Measurements from ENCODE around the gene COA5. TPM values are rescaled to one million over a fixed set of nuclear protein-coding genes. Genes with fewer than 3 reads are reported as not detected.

COA5 gene, protein sequence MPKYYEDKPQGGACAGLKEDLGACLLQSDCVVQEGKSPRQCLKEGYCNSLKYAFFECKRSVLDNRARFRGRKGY
- total RNA-seq (10 to 100 TPM; 26.7 to 29.2 TPM), polyA plus RNA-seq (31.2 TPM)

- POLR2A ChIA-PET, result interaction anchor here (0.8 to 1.3 kb wide), 4 partner anchors 10 to 546 kb away, joined by 3 to 12 read pairs (median 3); partner anchors contain the start of genes LIPT1 and TSGA10
- DNase-seq, result peak; percentile 83 to 91 (median 90)
- Histone ChIP-seq H3K27me3 (ENCODE audit: insufficient read depth, low read length, poor library complexity, severe bottlenecking) (no peaks in the 10 kb centered on the region), H3K27ac (ENCODE audit: low read depth, low read length) (peak within 1 kb of the TSS; percentile 94), H3K4me3 (ENCODE audit: low read length) (peak within 1 kb of the TSS; percentile 93), H3K36me3 (ENCODE audit: insufficient read depth, low read length) (peaks cover 6% of the 10 kb centered on the region), H3K9me3 (ENCODE audit: low read length) (no peaks in the 10 kb centered on the region), H3K4me1 (ENCODE audit: insufficient read depth, low read length) (peaks cover 46% of the 10 kb centered on the region)
- Mint-ChIP-seq H3K27ac (peak within 1 kb of the TSS; percentile 89 to 98 (median 94)), H3K4me3 (peak within 1 kb of the TSS; percentile 87 to 97 (median 91)), H3K4me1 (peaks cover 66 to 77% (median 72%) of the 10 kb centered on the region in 3 donors), H3K27me3 (no peaks in the 10 kb centered on the region), H3K36me3 (peaks cover 0 to 55% (median 8%) of the 10 kb centered on the region in 3 donors), H3K9me3 (no peaks in the 10 kb centered on the region)
- CTCF ChIA-PET, result interaction anchor here (0.6 to 0.9 kb wide), 3 partner anchors 15 to 123 kb away, joined by 3 read pairs; partner anchors contain the start of gene MGAT4A
Observed at GRCh38 chr2:98608116-98608961, at the start of gene COA5, which contains the start of gene UNC50. TSS of gene COA5 (minus strand) at chr2:98608512. CDS start at chr2:98608405, 107 bp downstream. TSS of gene UNC50 (plus strand) at chr2:98608589. CDS start at chr2:98609760, 1,171 bp downstream.

DNA sequence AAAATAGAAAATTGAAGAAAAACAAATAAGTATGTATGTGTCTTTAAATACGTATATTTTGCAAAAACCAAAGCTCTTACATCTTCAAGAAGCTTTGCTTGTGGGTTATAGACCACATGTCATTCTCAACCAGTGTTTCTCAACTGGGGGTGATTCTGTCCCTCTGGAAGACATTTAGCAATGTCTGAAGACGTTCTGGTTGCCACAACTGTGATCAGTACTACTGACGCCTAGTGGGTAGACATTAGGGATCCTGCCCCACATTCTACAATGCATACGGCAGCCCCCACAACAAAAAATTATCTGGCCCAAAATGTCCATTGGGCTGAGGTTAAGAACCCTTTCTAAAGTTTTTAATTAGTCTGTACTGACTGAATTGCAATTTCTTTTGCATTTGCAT, 48.5 kb upstream of the COA5 start:
- POLR2A ChIA-PET, result interaction anchor here (0.7 to 1.7 kb wide), 3 partner anchors 10 to 74 kb away, joined by 3 to 7 read pairs (median 4); partner anchors contain the start of gene MGAT4A
- no peaks in the 10 kb centered on the region for H3K36me3 ChIP-seq (ENCODE audit: insufficient read depth, low read length)
- Mint-ChIP-seq H3K4me1 (peaks cover 79 to 99% (median 96%) of the 10 kb centered on the region in 3 donors), H3K36me3 (peaks cover 24 to 76% (median 28%) of the 10 kb centered on the region in 3 donors), H3K27ac (peak overlapping the region; percentile 88 to 98 (median 97)), H3K9me3 (peaks cover 0 to 5% (median 0%) of the 10 kb centered on the region in 5 donors), H3K27me3 (no peaks in the 10 kb centered on the region), H3K4me3 (peak overlapping the region; percentile 41 to 83 (median 76))
- no peaks in the 10 kb centered on the region for H3K27me3 ChIP-seq (ENCODE audit: insufficient read depth, low read length, poor library complexity, severe bottlenecking)
- peak in 4 of 5 donors; percentile 29 to 87 (median 67) for DNase-seq
- H3K9me3 ChIP-seq (ENCODE audit: low read length), result no peaks in the 10 kb centered on the region
- H3K4me3 ChIP-seq (ENCODE audit: low read length), result peak overlapping the region; percentile 19
- no peak overlapping the region for H3K27ac ChIP-seq (ENCODE audit: low read depth, low read length)
- H3K4me1 ChIP-seq (ENCODE audit: insufficient read depth, low read length), result peaks cover 95% of the 10 kb centered on the region
- CTCF ChIA-PET, result interaction anchor here (0.7 to 1.9 kb wide), 7 partner anchors 23 to 165 kb away, joined by 3 to 7 read pairs (median 4); partner anchors contain the start of gene MGAT4A

DNA sequence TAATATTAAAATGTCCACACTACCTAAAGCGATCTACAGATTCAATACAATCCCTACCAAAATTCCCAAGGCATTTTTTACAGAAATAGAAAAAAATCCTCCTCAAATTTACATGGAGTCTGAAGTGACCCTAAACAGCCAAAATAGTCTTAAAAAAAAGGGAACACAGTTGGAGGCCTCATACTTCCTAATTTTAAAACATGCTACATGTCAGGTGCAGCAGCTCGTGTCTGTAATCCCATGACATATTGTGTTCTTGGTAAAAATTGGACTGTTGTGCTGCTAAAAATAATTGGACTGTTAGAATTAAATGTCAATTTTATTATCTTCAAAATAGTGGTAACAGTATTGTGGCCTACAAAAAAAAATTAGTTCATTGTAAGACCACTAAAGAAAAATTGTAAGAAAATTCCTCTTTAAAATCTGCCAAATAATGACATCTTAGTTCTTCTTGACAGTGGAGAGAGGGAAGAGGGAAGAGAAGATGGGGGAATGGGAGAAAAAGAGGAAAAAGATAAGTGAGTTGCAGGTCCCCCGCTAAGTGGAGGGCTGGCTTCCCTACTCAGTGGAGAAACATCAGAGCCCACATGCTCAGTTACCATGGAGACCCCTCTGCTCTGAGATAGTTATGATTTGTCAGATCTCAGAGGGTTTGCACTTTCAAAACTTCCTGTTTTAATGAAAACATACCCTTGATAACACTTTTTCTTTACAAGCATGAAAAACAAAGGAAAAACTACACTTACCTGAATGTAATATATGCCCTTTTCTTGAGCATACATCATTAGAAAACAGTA, 46.6 kb upstream of the COA5 start:
- Histone ChIP-seq H3K27me3 (ENCODE audit: insufficient read depth, low read length, poor library complexity, severe bottlenecking) (no peaks in the 10 kb centered on the region), H3K4me1 (ENCODE audit: insufficient read depth, low read length) (peaks cover 85% of the 10 kb centered on the region), H3K27ac (ENCODE audit: low read depth, low read length) (peak overlapping the region; percentile 41), H3K9me3 (ENCODE audit: low read length) (no peaks in the 10 kb centered on the region), H3K36me3 (ENCODE audit: insufficient read depth, low read length) (no peaks in the 10 kb centered on the region), H3K4me3 (ENCODE audit: low read length) (peak overlapping the region; percentile 10)
- Mint-ChIP-seq H3K27ac (peak overlapping the region; percentile 88 to 97 (median 96)), H3K27me3 (no peaks in the 10 kb centered on the region), H3K4me3 (peak overlapping the region; percentile 16 to 77 (median 52)), H3K36me3 (peaks cover 23 to 78% (median 30%) of the 10 kb centered on the region in 3 donors), H3K9me3 (peaks cover 5 to 10% (median 6%) of the 10 kb centered on the region in 5 donors), H3K4me1 (peaks cover 78 to 99% (median 96%) of the 10 kb centered on the region in 3 donors)
- ChIA-PET CTCF (no interaction called here), POLR2A (no interaction called here)
- peak in 3 of 5 donors; percentile 59 to 86 (median 68) for DNase-seq

DNA sequence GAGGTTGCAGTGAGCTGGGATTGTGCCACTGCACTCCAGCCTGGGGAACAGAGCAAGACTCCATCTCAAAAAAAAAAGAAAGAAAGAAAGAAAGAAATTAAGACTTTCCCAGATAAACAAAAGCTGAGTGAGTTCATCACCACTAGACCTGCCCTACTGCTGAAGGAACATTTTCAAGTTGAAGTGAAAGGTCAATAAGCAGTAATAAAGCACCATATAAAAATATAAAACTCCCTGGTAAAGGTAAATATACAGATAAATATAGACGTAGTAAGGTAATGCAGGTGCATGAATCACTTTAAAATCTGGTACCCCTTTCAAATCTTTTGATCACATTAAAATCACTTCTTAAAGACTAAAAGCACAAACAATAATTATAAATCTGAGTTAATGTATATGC, 42.7 kb upstream of the COA5 start:
- no peak overlapping the region for H3K4me3 ChIP-seq (ENCODE audit: low read length)
- H3K36me3 ChIP-seq (ENCODE audit: insufficient read depth, low read length), result peaks cover 19% of the 10 kb centered on the region
- Mint-ChIP-seq H3K36me3 (peaks cover 26 to 91% (median 29%) of the 10 kb centered on the region in 3 donors), H3K9me3 (peaks cover 9 to 15% (median 10%) of the 10 kb centered on the region in 5 donors), H3K4me3 (peak overlapping the region in 5 of 7 donors; percentile 16 to 68 (median 55)), H3K27me3 (no peaks in the 10 kb centered on the region), H3K27ac (peak overlapping the region; percentile 20 to 98 (median 92)), H3K4me1 (peaks cover 63 to 93% (median 73%) of the 10 kb centered on the region in 3 donors)
- H3K9me3 ChIP-seq (ENCODE audit: low read length), result no peaks in the 10 kb centered on the region
- ChIA-PET CTCF (no interaction called here), POLR2A (no interaction called here)
- H3K4me1 ChIP-seq (ENCODE audit: insufficient read depth, low read length), result peaks cover 60% of the 10 kb centered on the region
- no peak for DNase-seq
- H3K27ac ChIP-seq (ENCODE audit: low read depth, low read length), result no peak overlapping the region
- no peaks in the 10 kb centered on the region for H3K27me3 ChIP-seq (ENCODE audit: insufficient read depth, low read length, poor library complexity, severe bottlenecking)

GRCh38 chr2:98649992-98650375, 41.7 kb upstream of the COA5 start:
- H3K4me3 ChIP-seq (ENCODE audit: low read length), result no peak overlapping the region

DNA sequence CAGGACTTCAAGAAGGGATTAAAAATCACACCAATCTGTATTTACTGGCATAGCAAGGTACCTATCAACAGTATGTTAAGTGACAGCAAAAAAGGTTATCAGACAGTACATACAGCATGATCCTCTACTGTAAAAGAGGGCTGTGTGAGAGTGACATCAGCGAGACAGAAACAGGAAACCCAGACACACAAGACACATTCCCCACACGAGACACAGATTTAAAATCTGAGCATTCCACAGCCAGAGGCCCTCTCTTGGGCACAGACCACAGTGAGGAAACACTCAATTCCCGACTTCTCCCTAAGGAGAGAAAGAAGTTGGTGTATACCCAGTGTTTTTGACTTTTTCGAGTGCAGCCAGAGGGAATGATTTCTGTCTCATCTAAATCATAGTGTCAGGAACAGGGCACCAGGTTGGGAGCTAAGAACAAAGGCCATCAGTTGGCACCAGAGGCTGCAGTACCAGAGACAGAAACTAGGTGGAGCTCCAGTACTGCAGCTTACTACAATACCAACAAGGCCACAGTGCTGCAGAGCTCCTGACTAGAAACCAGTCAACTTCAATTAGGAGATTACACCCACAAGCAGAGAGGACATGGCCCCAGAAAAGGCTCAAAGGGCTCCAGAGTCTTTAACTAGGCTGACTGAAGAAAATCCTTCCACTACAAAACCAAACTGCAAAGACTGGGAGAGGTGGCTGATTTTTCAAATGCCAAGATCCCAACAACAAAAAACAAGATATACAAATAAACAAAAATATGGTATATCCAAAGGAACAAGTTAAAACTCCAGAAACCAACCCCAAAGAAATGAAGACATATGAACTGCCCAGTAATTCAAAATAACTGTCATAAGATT, 41.1 kb upstream of the COA5 start:
- Histone ChIP-seq H3K9me3 (ENCODE audit: low read length) (no peaks in the 10 kb centered on the region), H3K27ac (ENCODE audit: low read depth, low read length) (no peak overlapping the region), H3K4me1 (ENCODE audit: insufficient read depth, low read length) (peaks cover 44% of the 10 kb centered on the region), H3K36me3 (ENCODE audit: insufficient read depth, low read length) (peaks cover 27% of the 10 kb centered on the region), H3K4me3 (ENCODE audit: low read length) (no peak overlapping the region), H3K27me3 (ENCODE audit: insufficient read depth, low read length, poor library complexity, severe bottlenecking) (no peaks in the 10 kb centered on the region)
- CTCF ChIA-PET, result interaction anchor here (0.5 to 2.2 kb wide), 40 partner anchors 10 to 520 kb away, joined by 3 to 43 read pairs (median 4); partner anchors contain the start of gene MGAT4A
- H3K4me1 Mint-ChIP-seq, result peaks cover 50 to 79% (median 57%) of the 10 kb centered on the region in 3 donors
- peak; percentile 70 to 82 (median 74) for DNase-seq
- H3K27ac Mint-ChIP-seq, result peak overlapping the region; percentile 55 to 98 (median 86)
- peaks cover 9 to 15% (median 10%) of the 10 kb centered on the region in 5 donors for H3K9me3 Mint-ChIP-seq
- POLR2A ChIA-PET, result interaction anchor here (0.6 to 1.1 kb wide), 4 partner anchors 50 to 188 kb away, joined by 4 to 6 read pairs (median 5); no protein-coding TSS in a partner anchor
- peaks cover 26 to 89% (median 29%) of the 10 kb centered on the region in 3 donors for H3K36me3 Mint-ChIP-seq
- H3K27me3 Mint-ChIP-seq, result no peaks in the 10 kb centered on the region
- H3K4me3 Mint-ChIP-seq, result peak overlapping the region; percentile 3 to 57 (median 12)

More at GRCh38 chr2:98649992-98650375, 41.7 kb upstream of the COA5 start:
- no peaks in the 10 kb centered on the region for H3K9me3 ChIP-seq (ENCODE audit: low read length)
- no peak overlapping the region for H3K27ac ChIP-seq (ENCODE audit: low read depth, low read length)
- Mint-ChIP-seq H3K4me1 (peaks cover 57 to 85% (median 63%) of the 10 kb centered on the region in 3 donors), H3K9me3 (peaks cover 9 to 15% (median 10%) of the 10 kb centered on the region in 5 donors), H3K27me3 (no peaks in the 10 kb centered on the region), H3K27ac (peak overlapping the region; percentile 55 to 98 (median 86)), H3K4me3 (peak overlapping the region in 5 of 7 donors; percentile 3 to 57 (median 11)), H3K36me3 (peaks cover 26 to 89% (median 29%) of the 10 kb centered on the region in 3 donors)
- H3K4me1 ChIP-seq (ENCODE audit: insufficient read depth, low read length), result peaks cover 50% of the 10 kb centered on the region
- CTCF ChIA-PET, result interaction anchor here (0.6 to 2.2 kb wide), 31 partner anchors 10 to 188 kb away, joined by 3 to 43 read pairs (median 4); partner anchors contain the start of gene MGAT4A
- no peaks in the 10 kb centered on the region for H3K27me3 ChIP-seq (ENCODE audit: insufficient read depth, low read length, poor library complexity, severe bottlenecking)
- peaks cover 23% of the 10 kb centered on the region for H3K36me3 ChIP-seq (ENCODE audit: insufficient read depth, low read length)
- no peak for DNase-seq
- POLR2A ChIA-PET, result interaction anchor here (1.1 kb wide), 3 partner anchors 121 to 187 kb away, joined by 5 to 6 read pairs (median 5); no protein-coding TSS in a partner anchor

All from CD8-positive, alpha-beta memory T cell (primary cell).